ENCODE measurements around the gene KIR3DL2.
"Not testable (repeated sequence)": the region's sequence is repeated elsewhere in the genome, so short reads cannot be mapped to it uniquely, and the experiment has no call there.

Gene KIR3DL2

GRCh38 chr19:54824416-54824815 is 25.8 kb upstream of the KIR3DL2 start:
- not testable (repeated sequence) for H3K27me3 ChIP-seq (ENCODE audit: control insufficient read depth in 5 of 5, insufficient read depth in 4 of 5, low read length in 5 of 5); H3K9me3 ChIP-seq (ENCODE audit: control insufficient read depth in 5 of 5, low read length in 5 of 5); H3K36me3 ChIP-seq (ENCODE audit: control insufficient read depth in 5 of 5, insufficient read depth in 5 of 5, low read length in 5 of 5); H3K9ac ChIP-seq (ENCODE audit: low read length in 5 of 5); H3K27ac ChIP-seq (ENCODE audit: low read depth, low read length); H3K4me3 ChIP-seq (ENCODE audit: low read depth in 1 of 5, low read length in 5 of 5); H3K4me1 ChIP-seq (ENCODE audit: control insufficient read depth in 5 of 5, insufficient read depth in 5 of 5, low read length in 5 of 5)

- H3K4me3 ChIP-seq (ENCODE audit: low read depth in 1 of 5, low read length in 5 of 5); H3K9me3 ChIP-seq (ENCODE audit: control insufficient read depth in 5 of 5, low read length in 5 of 5); H3K9ac ChIP-seq (ENCODE audit: low read length in 5 of 5); H3K36me3 ChIP-seq (ENCODE audit: control insufficient read depth in 5 of 5, insufficient read depth in 5 of 5, low read length in 5 of 5); H3K4me1 ChIP-seq (ENCODE audit: control insufficient read depth in 5 of 5, insufficient read depth in 5 of 5, low read length in 5 of 5); H3K27me3 ChIP-seq (ENCODE audit: control insufficient read depth in 5 of 5, insufficient read depth in 4 of 5, low read length in 5 of 5); H3K27ac ChIP-seq (ENCODE audit: low read depth, low read length): not testable (repeated sequence)
These were observed 24.9 kb upstream of the KIR3DL2 start for GRCh38 chr19:54825326-54825725.

- not testable (repeated sequence) for H3K36me3 ChIP-seq (ENCODE audit: control insufficient read depth in 5 of 5, insufficient read depth in 5 of 5, low read length in 5 of 5); H3K4me3 ChIP-seq (ENCODE audit: low read depth in 1 of 5, low read length in 5 of 5); H3K27ac ChIP-seq (ENCODE audit: low read depth, low read length); H3K27me3 ChIP-seq (ENCODE audit: control insufficient read depth in 5 of 5, insufficient read depth in 4 of 5, low read length in 5 of 5); H3K9me3 ChIP-seq (ENCODE audit: control insufficient read depth in 5 of 5, low read length in 5 of 5); H3K4me1 ChIP-seq (ENCODE audit: control insufficient read depth in 5 of 5, insufficient read depth in 5 of 5, low read length in 5 of 5); H3K9ac ChIP-seq (ENCODE audit: low read length in 5 of 5)
These were observed 22.2 kb upstream of the KIR3DL2 start for GRCh38 chr19:54828064-54828463.

- not testable (repeated sequence) for H3K27ac ChIP-seq (ENCODE audit: low read depth, low read length); H3K9ac ChIP-seq (ENCODE audit: low read length in 5 of 5); H3K36me3 ChIP-seq (ENCODE audit: control insufficient read depth in 5 of 5, insufficient read depth in 5 of 5, low read length in 5 of 5); H3K4me3 ChIP-seq (ENCODE audit: low read depth in 1 of 5, low read length in 5 of 5); H3K9me3 ChIP-seq (ENCODE audit: control insufficient read depth in 5 of 5, low read length in 5 of 5); H3K27me3 ChIP-seq (ENCODE audit: control insufficient read depth in 5 of 5, insufficient read depth in 4 of 5, low read length in 5 of 5); H3K4me1 ChIP-seq (ENCODE audit: control insufficient read depth in 5 of 5, insufficient read depth in 5 of 5, low read length in 5 of 5)
These were observed 17.7 kb upstream of the KIR3DL2 start, which contains the start of gene KIR2DS4 for GRCh38 chr19:54832496-54832895. TSS of gene KIR2DS4 (plus strand) at chr19:54832676.

GRCh38 chr19:54835126-54835525 is 15.1 kb upstream of the KIR3DL2 start:
- H3K4me3 ChIP-seq (ENCODE audit: low read depth in 1 of 5, low read length in 5 of 5); H3K36me3 ChIP-seq (ENCODE audit: control insufficient read depth in 5 of 5, insufficient read depth in 5 of 5, low read length in 5 of 5); H3K27me3 ChIP-seq (ENCODE audit: control insufficient read depth in 5 of 5, insufficient read depth in 4 of 5, low read length in 5 of 5); H3K27ac ChIP-seq (ENCODE audit: low read depth, low read length); H3K9me3 ChIP-seq (ENCODE audit: control insufficient read depth in 5 of 5, low read length in 5 of 5); H3K9ac ChIP-seq (ENCODE audit: low read length in 5 of 5); H3K4me1 ChIP-seq (ENCODE audit: control insufficient read depth in 5 of 5, insufficient read depth in 5 of 5, low read length in 5 of 5): not testable (repeated sequence)

GRCh38 chr19:54837522-54837921 is 12.7 kb upstream of the KIR3DL2 start:
- H3K4me1 ChIP-seq (ENCODE audit: control insufficient read depth in 5 of 5, insufficient read depth in 5 of 5, low read length in 5 of 5); H3K9me3 ChIP-seq (ENCODE audit: control insufficient read depth in 5 of 5, low read length in 5 of 5); H3K4me3 ChIP-seq (ENCODE audit: low read depth in 1 of 5, low read length in 5 of 5); H3K27me3 ChIP-seq (ENCODE audit: control insufficient read depth in 5 of 5, insufficient read depth in 4 of 5, low read length in 5 of 5); H3K36me3 ChIP-seq (ENCODE audit: control insufficient read depth in 5 of 5, insufficient read depth in 5 of 5, low read length in 5 of 5); H3K27ac ChIP-seq (ENCODE audit: low read depth, low read length); H3K9ac ChIP-seq (ENCODE audit: low read length in 5 of 5): not testable (repeated sequence)

GRCh38 chr19:54843171-54843570 is 7.1 kb upstream of the KIR3DL2 start:
- not testable (repeated sequence) for H3K9ac ChIP-seq (ENCODE audit: low read length in 5 of 5); H3K4me1 ChIP-seq (ENCODE audit: control insufficient read depth in 5 of 5, insufficient read depth in 5 of 5, low read length in 5 of 5); H3K9me3 ChIP-seq (ENCODE audit: control insufficient read depth in 5 of 5, low read length in 5 of 5); H3K4me3 ChIP-seq (ENCODE audit: low read depth in 1 of 5, low read length in 5 of 5); H3K27ac ChIP-seq (ENCODE audit: low read depth, low read length); H3K27me3 ChIP-seq (ENCODE audit: control insufficient read depth in 5 of 5, insufficient read depth in 4 of 5, low read length in 5 of 5); H3K36me3 ChIP-seq (ENCODE audit: control insufficient read depth in 5 of 5, insufficient read depth in 5 of 5, low read length in 5 of 5)

- Histone ChIP-seq H3K4me1 (ENCODE audit: control insufficient read depth in 5 of 5, insufficient read depth in 5 of 5, low read length in 5 of 5) (no peaks in the 10 kb centered on the region), H3K9me3 (ENCODE audit: control insufficient read depth in 5 of 5, low read length in 5 of 5) (peaks cover 0 to 2% (median 0%) of the 10 kb centered on the region in 5 donors), H3K27ac (ENCODE audit: low read depth, low read length) (no peak overlapping the region), H3K36me3 (ENCODE audit: control insufficient read depth in 5 of 5, insufficient read depth in 5 of 5, low read length in 5 of 5) (no peaks in the 10 kb centered on the region), H3K9ac (ENCODE audit: low read length in 5 of 5) (no peak overlapping the region), H3K27me3 (ENCODE audit: control insufficient read depth in 5 of 5, insufficient read depth in 4 of 5, low read length in 5 of 5) (peaks cover 0 to 10% (median 0%) of the 10 kb centered on the region in 5 donors), H3K4me3 (ENCODE audit: low read depth in 1 of 5, low read length in 5 of 5) (no peak overlapping the region)
These were observed 687 bp downstream of the KIR3DL2 start for GRCh38 chr19:54850930-54851329.

GRCh38 chr19:54851353-54851752 is 1.1 kb downstream of the KIR3DL2 start:
- Histone ChIP-seq H3K27ac (ENCODE audit: low read depth, low read length) (no peak overlapping the region), H3K27me3 (ENCODE audit: control insufficient read depth in 5 of 5, insufficient read depth in 4 of 5, low read length in 5 of 5) (peaks cover 0 to 10% (median 0%) of the 10 kb centered on the region in 5 donors), H3K9me3 (ENCODE audit: control insufficient read depth in 5 of 5, low read length in 5 of 5) (no peaks in the 10 kb centered on the region), H3K4me1 (ENCODE audit: control insufficient read depth in 5 of 5, insufficient read depth in 5 of 5, low read length in 5 of 5) (no peaks in the 10 kb centered on the region), H3K4me3 (ENCODE audit: low read depth in 1 of 5, low read length in 5 of 5) (no peak overlapping the region), H3K9ac (ENCODE audit: low read length in 5 of 5) (no peak overlapping the region), H3K36me3 (ENCODE audit: control insufficient read depth in 5 of 5, insufficient read depth in 5 of 5, low read length in 5 of 5) (no peaks in the 10 kb centered on the region)

- not testable (repeated sequence) for H3K4me1 ChIP-seq (ENCODE audit: control insufficient read depth in 5 of 5, insufficient read depth in 5 of 5, low read length in 5 of 5); H3K36me3 ChIP-seq (ENCODE audit: control insufficient read depth in 5 of 5, insufficient read depth in 5 of 5, low read length in 5 of 5); H3K9me3 ChIP-seq (ENCODE audit: control insufficient read depth in 5 of 5, low read length in 5 of 5); H3K4me3 ChIP-seq (ENCODE audit: low read depth in 1 of 5, low read length in 5 of 5); H3K27me3 ChIP-seq (ENCODE audit: control insufficient read depth in 5 of 5, insufficient read depth in 4 of 5, low read length in 5 of 5); H3K27ac ChIP-seq (ENCODE audit: low read depth, low read length); H3K9ac ChIP-seq (ENCODE audit: low read length in 5 of 5)
These were observed 5.0 kb downstream of the KIR3DL2 start for GRCh38 chr19:54855241-54855640.

- H3K27ac ChIP-seq (ENCODE audit: low read depth, low read length); H3K9me3 ChIP-seq (ENCODE audit: control insufficient read depth in 5 of 5, low read length in 5 of 5); H3K9ac ChIP-seq (ENCODE audit: low read length in 5 of 5); H3K4me1 ChIP-seq (ENCODE audit: control insufficient read depth in 5 of 5, insufficient read depth in 5 of 5, low read length in 5 of 5); H3K4me3 ChIP-seq (ENCODE audit: low read depth in 1 of 5, low read length in 5 of 5); H3K36me3 ChIP-seq (ENCODE audit: control insufficient read depth in 5 of 5, insufficient read depth in 5 of 5, low read length in 5 of 5); H3K27me3 ChIP-seq (ENCODE audit: control insufficient read depth in 5 of 5, insufficient read depth in 4 of 5, low read length in 5 of 5): not testable (repeated sequence)
These were observed 8.2 kb downstream of the KIR3DL2 start for GRCh38 chr19:54858476-54858875.
